ENCODE measurements around the gene DENND2A. TPM values are rescaled to one million over a fixed set of nuclear protein-coding genes. Genes with fewer than 3 reads are reported as not detected.
A peak's percentile ranks its signal among the peaks of the same experiment; 100 is the strongest.

Gene DENND2A
- total and polyA plus RNA-seq, 2 donors (not counting 1 experiment from before 2014, with no cell fraction given), result 30.6 to 39.0 TPM

DNA sequence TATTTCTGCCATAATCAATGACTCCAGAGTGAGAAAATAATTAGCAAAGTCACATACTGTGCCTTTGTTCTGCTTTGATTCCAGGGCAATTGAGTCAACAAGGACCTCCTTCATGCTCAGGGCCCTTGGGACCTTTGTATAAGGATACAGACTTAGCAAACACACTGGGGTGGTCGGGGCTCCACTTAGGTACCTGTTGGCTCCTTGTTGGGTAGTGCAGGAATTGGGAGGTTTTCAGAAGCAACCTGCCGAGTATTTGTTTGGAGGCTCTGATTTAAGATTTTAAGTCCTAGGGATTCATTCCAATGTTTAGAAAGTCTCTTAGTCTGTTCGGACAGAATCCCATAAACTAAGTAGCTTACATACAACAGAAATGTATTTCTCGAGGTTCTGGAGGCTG lies 35.1 kb upstream of the DENND2A start:
- no peak overlapping the region for H2AFZ ChIP-seq (ENCODE audit: low read length)
- H3K4me2 ChIP-seq (ENCODE audit: extremely low read depth, insufficient read depth, low read length), result no peak overlapping the region
- no peaks in the 10 kb centered on the region for H3K9me3 ChIP-seq (ENCODE audit: control insufficient read depth, insufficient read depth, low read depth, low read length)
- no peak for TF ChIP-seq EZH2 (IDR thresholded peaks at IDR 0.05; ENCODE audit: low read length, missing control alignments)
- TF ChIP-seq, protein P1, sequence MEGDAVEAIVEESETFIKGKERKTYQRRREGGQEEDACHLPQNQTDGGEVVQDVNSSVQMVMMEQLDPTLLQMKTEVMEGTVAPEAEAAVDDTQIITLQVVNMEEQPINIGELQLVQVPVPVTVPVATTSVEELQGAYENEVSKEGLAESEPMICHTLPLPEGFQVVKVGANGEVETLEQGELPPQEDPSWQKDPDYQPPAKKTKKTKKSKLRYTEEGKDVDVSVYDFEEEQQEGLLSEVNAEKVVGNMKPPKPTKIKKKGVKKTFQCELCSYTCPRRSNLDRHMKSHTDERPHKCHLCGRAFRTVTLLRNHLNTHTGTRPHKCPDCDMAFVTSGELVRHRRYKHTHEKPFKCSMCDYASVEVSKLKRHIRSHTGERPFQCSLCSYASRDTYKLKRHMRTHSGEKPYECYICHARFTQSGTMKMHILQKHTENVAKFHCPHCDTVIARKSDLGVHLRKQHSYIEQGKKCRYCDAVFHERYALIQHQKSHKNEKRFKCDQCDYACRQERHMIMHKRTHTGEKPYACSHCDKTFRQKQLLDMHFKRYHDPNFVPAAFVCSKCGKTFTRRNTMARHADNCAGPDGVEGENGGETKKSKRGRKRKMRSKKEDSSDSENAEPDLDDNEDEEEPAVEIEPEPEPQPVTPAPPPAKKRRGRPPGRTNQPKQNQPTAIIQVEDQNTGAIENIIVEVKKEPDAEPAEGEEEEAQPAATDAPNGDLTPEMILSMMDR (conservative IDR thresholded peaks at IDR 0.05 in 1 of 2, IDR thresholded peaks at IDR 0.05 in 1 of 2; ENCODE audit: low read depth in 1 of 2, low read length in 2 of 2), result no peak
- no peak overlapping the region for H3K9ac ChIP-seq (ENCODE audit: insufficient read depth, low read length)
- H3K79me2 ChIP-seq (ENCODE audit: control insufficient read depth, insufficient read depth, low read length), result no peaks in the 10 kb centered on the region
- no peaks in the 10 kb centered on the region for H3K27me3 ChIP-seq (ENCODE audit: control insufficient read depth, insufficient read depth, low read length)
- H3K4me1 ChIP-seq (ENCODE audit: control insufficient read depth, extremely low read depth, insufficient read depth, low read length), result peaks cover 4% of the 10 kb centered on the region
- H3K27ac ChIP-seq (ENCODE audit: insufficient read depth, low read length), result no peak overlapping the region
- no peak for DNase-seq (ENCODE audit: low read depth in 2 of 2)
- H3K36me3 ChIP-seq (ENCODE audit: control insufficient read depth, insufficient read depth, low read length), result peaks cover 2% of the 10 kb centered on the region
- no peak overlapping the region for H3K4me3 ChIP-seq (replicated peaks in 1 of 4; ENCODE audit: control extremely low read depth in 1 of 4, insufficient read depth in 1 of 4, low read depth in 3 of 4, low read length in 4 of 4)
- H4K20me1 ChIP-seq (ENCODE audit: control insufficient read depth, extremely low read depth, insufficient read depth, low read length), result no peaks in the 10 kb centered on the region

DNA sequence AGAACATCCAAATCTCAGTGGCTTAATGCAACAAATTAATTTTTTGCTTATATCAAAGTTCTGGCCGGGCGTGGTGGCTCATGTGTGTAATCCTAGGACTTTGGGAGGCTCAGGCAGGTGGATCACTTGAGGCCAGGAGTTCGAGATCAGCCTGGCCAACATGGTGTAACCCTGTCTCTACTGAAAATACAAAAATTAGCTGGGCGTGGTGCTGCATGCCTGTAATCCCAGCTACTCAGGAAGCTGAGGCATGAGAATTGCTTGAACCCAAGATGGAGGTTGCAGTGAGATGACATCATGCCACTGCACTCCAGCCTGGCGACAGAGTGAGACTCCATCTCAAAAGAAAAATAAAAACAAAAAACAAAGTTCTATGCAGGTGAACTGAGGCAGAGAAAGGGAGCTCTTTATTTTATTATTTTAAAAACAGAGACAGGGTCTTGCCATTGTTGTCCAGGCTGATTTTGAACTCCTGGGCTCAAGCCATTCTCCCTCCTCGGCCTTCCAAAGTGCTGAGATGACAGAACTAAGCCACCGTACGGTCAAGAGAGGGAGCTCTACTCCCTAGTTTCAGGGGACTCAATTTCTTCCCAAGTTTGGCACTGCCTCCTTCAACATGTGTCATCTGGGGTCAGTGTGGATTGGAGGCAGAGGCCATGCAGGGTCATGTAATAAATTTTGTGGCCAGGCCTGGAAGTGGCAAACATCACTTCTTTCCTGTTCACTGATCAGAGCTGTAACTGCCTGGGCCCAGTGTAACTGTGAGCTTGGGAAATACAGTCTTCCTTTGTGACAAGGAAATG lies 34.5 kb upstream of the DENND2A start:
- Histone ChIP-seq H3K4me3 (replicated peaks in 1 of 4; ENCODE audit: control extremely low read depth in 1 of 4, insufficient read depth in 1 of 4, low read depth in 3 of 4, low read length in 4 of 4) (no peak overlapping the region), H2AFZ (ENCODE audit: low read length) (no peak overlapping the region)

DNA sequence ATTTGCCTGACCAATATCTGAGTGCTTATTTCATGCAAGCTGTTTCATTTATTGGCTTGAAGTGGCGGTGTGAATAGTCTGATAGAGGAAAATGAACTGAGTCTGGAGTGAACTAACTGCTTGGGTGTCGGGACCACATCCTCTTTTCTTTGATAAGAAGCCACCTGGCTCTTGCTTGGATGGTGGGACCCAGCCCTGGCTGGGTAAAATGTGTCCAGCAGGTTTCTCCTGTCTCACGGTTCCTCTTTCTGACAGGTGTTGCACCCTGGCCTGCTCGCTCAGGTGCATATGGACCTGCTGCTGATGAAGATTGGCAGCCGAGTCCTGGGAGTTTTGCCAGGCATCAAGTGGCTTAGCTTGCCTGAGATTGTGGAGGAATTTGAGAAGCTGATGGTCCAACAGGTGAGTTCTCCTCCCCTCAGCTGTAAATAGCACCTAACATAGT lies 33.8 kb upstream of the DENND2A start:
- Histone ChIP-seq H3K4me1 (ENCODE audit: control insufficient read depth, extremely low read depth, insufficient read depth, low read length) (peaks cover 4% of the 10 kb centered on the region), H4K20me1 (ENCODE audit: control insufficient read depth, extremely low read depth, insufficient read depth, low read length) (no peaks in the 10 kb centered on the region), H3K4me2 (ENCODE audit: extremely low read depth, insufficient read depth, low read length) (no peak overlapping the region), H3K9me3 (ENCODE audit: control insufficient read depth, insufficient read depth, low read depth, low read length) (no peaks in the 10 kb centered on the region), H3K79me2 (ENCODE audit: control insufficient read depth, insufficient read depth, low read length) (no peaks in the 10 kb centered on the region), H2AFZ (ENCODE audit: low read length) (no peak overlapping the region), H3K27ac (ENCODE audit: insufficient read depth, low read length) (no peak overlapping the region), H3K36me3 (ENCODE audit: control insufficient read depth, insufficient read depth, low read length) (peaks cover 2% of the 10 kb centered on the region), H3K4me3 (replicated peaks in 1 of 4; ENCODE audit: control extremely low read depth in 1 of 4, insufficient read depth in 1 of 4, low read depth in 3 of 4, low read length in 4 of 4) (no peak overlapping the region), H3K27me3 (ENCODE audit: control insufficient read depth, insufficient read depth, low read length) (no peaks in the 10 kb centered on the region), H3K9ac (ENCODE audit: insufficient read depth, low read length) (no peak overlapping the region)
- TF ChIP-seq, protein P1 (conservative IDR thresholded peaks at IDR 0.05 in 1 of 2, IDR thresholded peaks at IDR 0.05 in 1 of 2; ENCODE audit: low read depth in 1 of 2, low read length in 2 of 2), result no peak
- TF ChIP-seq EZH2 (IDR thresholded peaks at IDR 0.05; ENCODE audit: low read length, missing control alignments), result no peak
- no peak for DNase-seq (ENCODE audit: low read depth in 2 of 2)

More for the DNA sequence above, 34.5 kb upstream of the DENND2A start:
- TF ChIP-seq EZH2 (IDR thresholded peaks at IDR 0.05; ENCODE audit: low read length, missing control alignments), result no peak
- TF ChIP-seq, protein P1 (conservative IDR thresholded peaks at IDR 0.05 in 1 of 2, IDR thresholded peaks at IDR 0.05 in 1 of 2; ENCODE audit: low read depth in 1 of 2, low read length in 2 of 2), result peak; percentile 52 to 69
- no peak overlapping the region for H3K27ac ChIP-seq (ENCODE audit: insufficient read depth, low read length)
- H3K9ac ChIP-seq (ENCODE audit: insufficient read depth, low read length), result no peak overlapping the region
- no peaks in the 10 kb centered on the region for H3K79me2 ChIP-seq (ENCODE audit: control insufficient read depth, insufficient read depth, low read length)
- peak; percentile 41 to 77 for DNase-seq (ENCODE audit: low read depth in 2 of 2)
- H3K4me2 ChIP-seq (ENCODE audit: extremely low read depth, insufficient read depth, low read length), result peak overlapping the region; percentile 48
- H3K9me3 ChIP-seq (ENCODE audit: control insufficient read depth, insufficient read depth, low read depth, low read length), result no peaks in the 10 kb centered on the region
- H4K20me1 ChIP-seq (ENCODE audit: control insufficient read depth, extremely low read depth, insufficient read depth, low read length), result no peaks in the 10 kb centered on the region
- peaks cover 2% of the 10 kb centered on the region for H3K36me3 ChIP-seq (ENCODE audit: control insufficient read depth, insufficient read depth, low read length)
- no peaks in the 10 kb centered on the region for H3K27me3 ChIP-seq (ENCODE audit: control insufficient read depth, insufficient read depth, low read length)
- peaks cover 4% of the 10 kb centered on the region for H3K4me1 ChIP-seq (ENCODE audit: control insufficient read depth, extremely low read depth, insufficient read depth, low read length)

Measured in fibroblast of lung (primary cell).